GM03348 (cell line): ENCODE measurements around the gene SLC28A3.

Source experiments
- DNase-seq: peaks from one replicate; pipeline ENCODE4 v3.0.0; 2012; ENCODE audit warnings: low spot score

Gene SLC28A3

GRCh38 chr9:84239343-84239742, 101.2 kb downstream of the SLC28A3 start:
- peak; percentile 17 for DNase-seq

DNA sequence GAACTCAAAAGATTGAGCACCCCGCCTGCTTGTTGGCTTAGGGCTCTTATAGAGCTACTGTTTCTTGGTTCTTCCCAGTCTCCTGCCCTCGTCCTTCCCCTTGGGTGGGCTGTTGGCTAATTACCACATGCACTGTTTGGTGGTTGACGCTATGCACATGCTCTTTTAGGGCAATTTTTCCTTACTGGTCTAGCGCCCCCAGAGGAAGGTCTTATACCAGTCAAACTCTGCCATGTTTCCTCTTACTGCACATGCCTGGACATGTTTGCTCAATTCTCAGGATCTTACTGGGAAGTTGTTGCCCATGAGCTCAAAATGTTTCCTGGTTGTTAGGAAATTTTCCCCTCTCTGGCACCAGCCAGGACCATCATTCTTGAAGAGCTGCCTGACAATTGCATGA, 101.9 kb downstream of the SLC28A3 start:
- DNase-seq: no peak

GRCh38 chr9:84235511-84235910, 105.0 kb downstream of the SLC28A3 start:
- DNase-seq: no peak

DNA sequence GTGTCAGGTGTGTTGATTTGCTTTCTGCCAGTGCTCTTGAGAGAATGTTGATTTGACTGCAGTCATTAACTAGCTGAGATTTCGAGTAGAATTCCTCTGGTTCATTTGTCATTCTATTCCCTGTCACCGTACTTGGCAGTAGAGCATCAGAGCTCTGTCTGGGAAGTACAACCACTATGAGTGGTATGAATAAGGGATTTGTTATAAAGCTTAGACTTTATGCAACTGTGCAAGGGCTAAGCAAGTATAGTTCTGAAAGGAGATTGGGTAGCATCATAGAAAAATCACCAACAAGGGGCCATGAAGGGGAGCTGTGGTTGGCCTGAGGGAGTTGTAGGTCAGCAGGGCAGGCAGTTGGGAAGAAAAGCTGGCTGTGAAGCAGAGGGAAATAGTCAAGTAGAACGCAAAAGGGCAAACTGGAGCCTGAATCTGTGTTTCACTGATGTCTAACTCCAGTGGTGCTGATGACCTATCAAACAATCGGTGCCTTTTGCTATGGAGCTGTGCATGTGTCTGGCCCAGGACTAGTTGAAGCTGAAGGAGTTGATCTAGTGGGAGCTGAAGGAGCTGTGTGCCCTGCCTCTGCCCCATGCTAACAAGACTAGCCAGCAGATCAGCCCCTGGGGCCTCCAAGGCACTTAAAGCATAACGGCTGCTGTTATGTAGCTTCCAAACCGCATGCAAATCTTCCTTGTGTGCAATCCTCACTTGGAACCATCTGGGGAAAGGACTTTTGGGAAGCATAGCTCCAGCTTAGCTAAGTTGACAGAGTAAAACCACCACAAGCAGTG, 110.0 kb downstream of the SLC28A3 start:
- peak; percentile 66 for DNase-seq

GRCh38 chr9:84229191-84229590, 111.4 kb downstream of the SLC28A3 start:
- no peak for DNase-seq

DNA sequence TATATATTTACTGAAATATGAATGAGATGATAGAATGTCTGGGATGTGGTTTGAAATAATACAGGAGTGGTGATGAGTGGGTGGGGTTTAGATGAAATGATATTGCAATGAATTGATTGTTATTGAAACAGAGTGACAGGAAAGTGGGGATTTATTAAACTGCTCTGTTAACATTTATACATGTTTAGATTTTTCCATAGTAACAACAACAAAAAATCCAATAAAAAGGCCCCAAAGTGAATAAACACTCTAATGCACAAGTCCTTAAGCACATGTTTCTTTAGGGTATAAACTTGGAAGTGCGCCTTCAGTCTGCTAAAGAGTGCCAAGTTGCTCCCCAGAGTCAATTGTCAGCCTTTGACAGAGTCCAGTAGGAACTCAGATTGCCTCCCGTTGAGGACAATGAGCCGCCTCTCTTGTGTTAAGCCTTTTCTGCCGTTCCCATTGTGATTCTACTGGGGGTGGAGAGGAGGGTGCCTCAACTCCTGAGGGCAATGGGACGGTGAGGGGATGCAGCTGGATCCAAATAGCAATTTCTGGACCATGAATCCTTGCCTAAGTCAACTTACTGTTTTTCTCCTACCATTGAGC, 112.3 kb downstream of the SLC28A3 start:
- no peak for DNase-seq

DNA sequence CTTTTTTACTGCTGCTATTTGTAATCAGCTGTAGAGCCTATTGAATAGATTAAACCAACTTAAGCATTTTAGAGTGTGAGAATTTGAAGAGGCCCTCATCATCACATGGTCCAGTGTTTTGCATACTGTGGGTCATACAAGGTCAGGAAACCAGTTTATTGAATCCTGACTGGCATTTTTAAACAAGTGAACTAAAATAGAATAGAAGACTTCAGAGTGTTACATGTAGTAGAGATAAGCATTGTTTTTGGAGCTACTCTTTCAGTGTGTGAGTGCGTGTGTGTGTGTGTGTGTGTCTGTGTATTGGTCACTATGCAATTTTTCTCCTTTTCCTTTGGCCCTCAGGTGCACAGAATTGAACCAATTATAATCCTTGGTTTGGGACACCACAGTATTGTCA, 114.4 kb downstream of the SLC28A3 start:
- DNase-seq: no peak
